ENCODE results near the gene SLC15A1. TPM values are rescaled to one million over a fixed set of nuclear protein-coding genes. Genes with fewer than 3 reads are reported as not detected.

The SLC15A1 gene
- total RNA-seq, 2 experiments from 2014 or later, result not detected

DNA sequence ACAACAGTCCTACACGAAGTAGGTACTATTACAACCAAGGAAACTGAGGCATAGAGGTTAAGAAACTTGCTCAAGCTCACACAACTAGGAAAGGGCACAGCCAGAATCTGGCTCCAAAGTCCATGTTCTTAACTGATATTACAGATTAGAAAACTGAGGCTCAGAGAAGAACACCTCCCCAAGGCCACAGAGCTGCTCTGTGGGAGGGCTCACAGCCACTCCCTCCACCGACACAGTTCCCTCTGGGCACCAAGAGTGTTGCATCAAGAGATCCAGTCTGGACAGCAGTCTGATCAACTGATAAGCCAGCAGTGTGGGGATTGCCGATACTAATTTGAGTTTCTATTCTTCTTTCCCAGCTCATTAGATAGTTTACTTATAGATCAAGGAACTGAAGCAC lies 29.5 kb downstream of the SLC15A1 start:
- Histone ChIP-seq H4K20me1 (ENCODE audit: insufficient read depth, low read length) (no peaks in the 10 kb centered on the region), H3K9me3 (ENCODE audit: low read length) (no peaks in the 10 kb centered on the region), H2AFZ (ENCODE audit: low read length) (no peak overlapping the region), H3K4me3 (ENCODE audit: low read depth, low read length, poor library complexity, severe bottlenecking) (no peak overlapping the region), H3K4me1 (ENCODE audit: insufficient read depth, low read length, poor library complexity, severe bottlenecking) (no peaks in the 10 kb centered on the region), H3K9me2 (ENCODE audit: insufficient read depth, low read length) (no peaks in the 10 kb centered on the region), H3K27ac (ENCODE audit: low read depth, low read length, poor library complexity, severe bottlenecking) (no peak overlapping the region), H3K36me3 (ENCODE audit: insufficient read depth, low read length) (no peaks in the 10 kb centered on the region), H3K79me2 (ENCODE audit: insufficient read depth, low read depth, low read length) (no peaks in the 10 kb centered on the region), H3K4me2 (ENCODE audit: low read length) (no peak overlapping the region)
- no TSS peak for BruUV-seq (replicated peaks)
- intact Hi-C loops (cut with micrococcal nuclease; ENCODE audit: unreplicated experiment), result no loop called here
- POLR2A ChIA-PET, result interaction anchor here (0.5 kb wide), 1 partner anchor 770 kb away, joined by 3 read pairs; the partner anchor contains the start of gene IPO5
- TF ChIP-seq, protein P1, sequence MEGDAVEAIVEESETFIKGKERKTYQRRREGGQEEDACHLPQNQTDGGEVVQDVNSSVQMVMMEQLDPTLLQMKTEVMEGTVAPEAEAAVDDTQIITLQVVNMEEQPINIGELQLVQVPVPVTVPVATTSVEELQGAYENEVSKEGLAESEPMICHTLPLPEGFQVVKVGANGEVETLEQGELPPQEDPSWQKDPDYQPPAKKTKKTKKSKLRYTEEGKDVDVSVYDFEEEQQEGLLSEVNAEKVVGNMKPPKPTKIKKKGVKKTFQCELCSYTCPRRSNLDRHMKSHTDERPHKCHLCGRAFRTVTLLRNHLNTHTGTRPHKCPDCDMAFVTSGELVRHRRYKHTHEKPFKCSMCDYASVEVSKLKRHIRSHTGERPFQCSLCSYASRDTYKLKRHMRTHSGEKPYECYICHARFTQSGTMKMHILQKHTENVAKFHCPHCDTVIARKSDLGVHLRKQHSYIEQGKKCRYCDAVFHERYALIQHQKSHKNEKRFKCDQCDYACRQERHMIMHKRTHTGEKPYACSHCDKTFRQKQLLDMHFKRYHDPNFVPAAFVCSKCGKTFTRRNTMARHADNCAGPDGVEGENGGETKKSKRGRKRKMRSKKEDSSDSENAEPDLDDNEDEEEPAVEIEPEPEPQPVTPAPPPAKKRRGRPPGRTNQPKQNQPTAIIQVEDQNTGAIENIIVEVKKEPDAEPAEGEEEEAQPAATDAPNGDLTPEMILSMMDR (conservative IDR thresholded peaks at IDR 0.05; ENCODE audit: low read length), result no peak
- TF ChIP-seq EZH2phosphoT487 (IDR thresholded peaks at IDR 0.05; ENCODE audit: borderline replicate concordance, low read depth, low read length), result no peak
- CTCF ChIA-PET (ENCODE audit: unreplicated experiment), result no interaction called here
- no peak for DNase-seq (ENCODE audit: low spot score)

DNA sequence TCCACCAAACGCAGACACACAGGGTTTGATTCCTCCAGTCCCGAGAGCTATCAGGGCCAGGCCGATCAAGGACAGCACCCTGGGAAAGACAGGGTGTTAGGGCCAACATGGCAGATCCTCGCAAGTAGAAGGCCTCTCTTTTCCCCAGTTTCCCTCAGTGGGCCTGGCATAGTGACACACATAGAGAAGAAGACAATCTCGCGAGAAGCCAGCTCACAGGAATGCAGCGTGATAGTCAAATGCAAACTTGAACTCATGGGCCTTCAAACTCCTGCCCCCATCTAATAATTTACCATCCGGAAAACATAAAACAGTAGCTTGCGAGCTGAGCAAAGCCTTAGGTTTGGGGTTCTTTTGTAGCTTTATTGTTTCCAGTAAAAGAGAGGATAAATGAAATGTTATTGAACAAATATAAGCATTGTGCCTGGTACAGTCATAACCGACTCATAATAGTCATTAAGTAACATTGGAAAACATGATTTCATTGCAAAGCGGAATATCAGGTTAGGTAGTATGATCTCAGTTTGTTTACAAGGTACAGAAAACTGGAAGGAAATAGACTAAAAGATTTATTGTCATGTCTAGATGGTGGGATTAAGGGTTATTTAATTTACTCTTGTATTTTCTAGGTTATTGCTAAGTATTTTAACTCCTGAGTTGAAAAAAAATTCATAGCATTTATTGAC lies 30.5 kb downstream of the SLC15A1 start:
- ChIA-PET CTCF (ENCODE audit: unreplicated experiment) (no interaction called here), POLR2A (no interaction called here)
- TF ChIP-seq, protein P1 (conservative IDR thresholded peaks at IDR 0.05; ENCODE audit: low read length), result no peak
- TF ChIP-seq EZH2phosphoT487 (IDR thresholded peaks at IDR 0.05; ENCODE audit: borderline replicate concordance, low read depth, low read length), result no peak

DNA sequence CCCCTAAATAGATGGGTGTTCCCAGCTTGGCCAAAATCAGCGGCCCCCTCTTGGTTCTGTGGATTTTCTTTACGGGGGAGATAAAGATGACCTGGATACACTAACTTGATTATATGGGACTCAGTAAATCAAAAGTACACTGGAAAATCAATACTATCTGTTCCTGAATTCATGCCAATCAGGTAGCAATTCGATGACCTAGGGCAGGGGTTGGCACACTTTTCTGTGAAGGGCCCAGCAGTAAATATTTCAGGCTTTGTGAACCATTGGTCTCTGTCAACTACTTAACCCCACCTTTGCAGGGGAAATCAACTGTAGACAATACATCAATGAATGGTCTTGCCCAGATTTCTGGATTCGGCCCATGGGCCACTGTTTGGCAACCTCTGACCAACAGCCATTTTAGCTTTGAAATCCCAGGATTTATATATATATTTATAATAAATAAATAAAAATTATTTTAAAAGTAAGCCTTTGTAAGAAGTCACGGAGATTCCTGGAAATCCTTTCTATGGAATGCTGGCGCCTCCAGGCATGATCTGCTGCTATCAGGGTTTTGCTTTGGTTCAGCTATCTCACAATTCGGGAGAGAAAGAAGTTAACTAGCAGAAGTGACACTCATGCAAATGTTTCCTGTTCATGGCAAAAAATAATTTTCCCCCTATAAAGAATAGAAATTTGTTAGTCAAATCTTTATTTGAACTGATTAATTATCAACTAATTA lies 32.8 kb downstream of the SLC15A1 start:
- Histone ChIP-seq H3K4me3 (ENCODE audit: low read depth, low read length, poor library complexity, severe bottlenecking) (no peak overlapping the region), H3K27ac (ENCODE audit: low read depth, low read length, poor library complexity, severe bottlenecking) (no peak overlapping the region), H3K4me2 (ENCODE audit: low read length) (no peak overlapping the region), H4K20me1 (ENCODE audit: insufficient read depth, low read length) (no peaks in the 10 kb centered on the region), H3K36me3 (ENCODE audit: insufficient read depth, low read length) (no peaks in the 10 kb centered on the region), H3K79me2 (ENCODE audit: insufficient read depth, low read depth, low read length) (no peaks in the 10 kb centered on the region), H3K9me3 (ENCODE audit: low read length) (no peaks in the 10 kb centered on the region), H2AFZ (ENCODE audit: low read length) (no peak overlapping the region), H3K9me2 (ENCODE audit: insufficient read depth, low read length) (no peaks in the 10 kb centered on the region), H3K4me1 (ENCODE audit: insufficient read depth, low read length, poor library complexity, severe bottlenecking) (no peaks in the 10 kb centered on the region)
- no peak for DNase-seq (ENCODE audit: low spot score)
- CTCF ChIA-PET (ENCODE audit: unreplicated experiment), result no interaction called here
- BruUV-seq (replicated peaks), result no TSS peak
- POLR2A ChIA-PET, result interaction anchor here (0.7 kb wide), 1 partner anchor 11 kb away, joined by 4 read pairs; no protein-coding TSS in a partner anchor
- no peak for TF ChIP-seq EZH2phosphoT487 (IDR thresholded peaks at IDR 0.05; ENCODE audit: borderline replicate concordance, low read depth, low read length)
- TF ChIP-seq, protein P1 (conservative IDR thresholded peaks at IDR 0.05; ENCODE audit: low read length), result no peak
- intact Hi-C loops (cut with micrococcal nuclease; ENCODE audit: unreplicated experiment), result no loop called here

More for the DNA sequence above, 30.5 kb downstream of the SLC15A1 start:
- Histone ChIP-seq H4K20me1 (ENCODE audit: insufficient read depth, low read length) (no peaks in the 10 kb centered on the region), H2AFZ (ENCODE audit: low read length) (no peak overlapping the region), H3K4me3 (ENCODE audit: low read depth, low read length, poor library complexity, severe bottlenecking) (no peak overlapping the region), H3K4me1 (ENCODE audit: insufficient read depth, low read length, poor library complexity, severe bottlenecking) (no peaks in the 10 kb centered on the region), H3K27ac (ENCODE audit: low read depth, low read length, poor library complexity, severe bottlenecking) (no peak overlapping the region), H3K4me2 (ENCODE audit: low read length) (no peak overlapping the region), H3K36me3 (ENCODE audit: insufficient read depth, low read length) (no peaks in the 10 kb centered on the region), H3K79me2 (ENCODE audit: insufficient read depth, low read depth, low read length) (no peaks in the 10 kb centered on the region), H3K9me3 (ENCODE audit: low read length) (no peaks in the 10 kb centered on the region), H3K9me2 (ENCODE audit: insufficient read depth, low read length) (no peaks in the 10 kb centered on the region)
- no peak for DNase-seq (ENCODE audit: low spot score)
- BruUV-seq (replicated peaks), result no TSS peak
- intact Hi-C loops (cut with micrococcal nuclease; ENCODE audit: unreplicated experiment), result no loop called here

Data from OCI-LY7 (cell line).